HepG2 (cell line): ENCODE results near the gene ARSH. TPM values are rescaled to one million over a fixed set of nuclear protein-coding genes. Genes with fewer than 3 reads are reported as not detected.
"Not testable (repeated sequence)": the region's sequence is repeated elsewhere in the genome, so short reads cannot be mapped to it uniquely, and the experiment has no call there.

Source experiments
- ATAC-seq: fragments of 200-7000 bp; cut with Tn5 transposase; 3 replicates; pipeline ENCODE4 v1.9.1; 2020; ENCODE audit warnings: mild to moderate bottlenecking, moderate library complexity
- BruUV-seq: library from RNA; stranded (reverse); fragments of 400-500 nt; replicated peaks from 2 replicates; lab custom pipeline; 2021; lab: Mats Ljungman, UMichigan
- CTCF ChIA-PET: fragments of 300-600 bp; formaldehyde crosslinking; extraction: SDS; loops from one replicate; lab custom pipeline; 2021; ENCODE audit warnings: low total read pairs, inconsistent platforms, low intra/inter-chr PET ratio; lab: Yijun Ruan, JAX
- POLR2A ChIA-PET: fragments of 350-600 bp; sonication (Branson Sonifier 250); formaldehyde crosslinking; loops from one replicate; lab custom pipeline; 2020; ENCODE audit warnings: antibody characterized with exemption, inconsistent platforms; lab: Yijun Ruan, JAX
- DNase-seq: peaks from one replicate; pipeline ENCODE4 v3.0.0-alpha.2; 2015; ENCODE audit warnings: low spot score
- FAIRE-seq: peaks from 3 replicates; lab custom pipeline; 2011; peaks lifted over from hg19 to GRCh38; lab: Jason Lieb, UNC
- H2AFZ ChIP-seq: one replicate; pipeline ENCODE4 v1.6.1; 2011; ENCODE audit warnings: low read length, inconsistent platforms
- H3K27ac ChIP-seq: fragments of 300-600 bp; 3 replicates; pipeline ENCODE4 v1.8.0; 2011; ENCODE audit warnings: mixed run types, mild to moderate bottlenecking, mixed read lengths, low read length, inconsistent platforms; ENCODE audit not compliant: insufficient read depth; ENCODE audit errors: extremely low read length
- H3K27me3 ChIP-seq, 2 experiments: fragments of 200-600 bp in 1 of 2; 2 replicates in 1 of 2; 3 replicates in 1 of 2; pipeline versions ENCODE4 v1.6.0 to v1.8.0; 2011; ENCODE audit warnings: low read length in 2 of 2, mild to moderate bottlenecking in 2 of 2, moderate library complexity in 2 of 2, inconsistent platforms in 1 of 2; ENCODE audit not compliant: insufficient read depth in 2 of 2, control insufficient read depth in 1 of 2
- H3K36me3 ChIP-seq, 2 experiments: fragments of 200-600 bp in 1 of 2; replicated peaks in 1 of 2; 2 replicates in 1 of 2; 3 replicates in 1 of 2; pipeline versions ENCODE4 v1.5.1 to v1.8.0; 2011; ENCODE audit warnings: low read length in 2 of 2, inconsistent platforms in 1 of 2; ENCODE audit not compliant: insufficient read depth in 2 of 2, control insufficient read depth in 1 of 2
- H3K4me1 ChIP-seq: 2 replicates; pipeline ENCODE4 v1.5.1; 2012; ENCODE audit warnings: low read length, inconsistent platforms; ENCODE audit not compliant: insufficient read depth
- H3K4me2 ChIP-seq: 2 replicates; pipeline ENCODE4 v1.6.0; 2011; ENCODE audit warnings: low read depth, low read length, inconsistent platforms
- H3K4me3 ChIP-seq, 3 experiments: fragments of 200-600 bp in 1 of 3; sonication (generic), shearing (Covaris generic) in 1 of 3; replicated peaks in 1 of 3; 2 replicates each; pipeline ENCODE4 v1.5.1; 2011 to 2016; ENCODE audit warnings: low read length in 3 of 3, inconsistent platforms in 2 of 3, low read depth in 2 of 3, mild to moderate bottlenecking in 2 of 3, control low read depth in 1 of 3, mixed read lengths in 1 of 3; ENCODE audit not compliant: insufficient read depth in 1 of 3
- H3K79me2 ChIP-seq: one replicate; pipeline ENCODE4 v1.6.1; 2011; ENCODE audit warnings: low read length, inconsistent platforms; ENCODE audit not compliant: insufficient read depth
- H3K9ac ChIP-seq: 2 replicates; pipeline ENCODE4 v1.6.0; 2011; ENCODE audit warnings: mild to moderate bottlenecking, low read depth, low read length, inconsistent platforms; ENCODE audit not compliant: insufficient read depth
- H3K9me3 ChIP-seq: 2 replicates; pipeline ENCODE4 v1.5.1; 2012; ENCODE audit warnings: mild to moderate bottlenecking, low read length
- H4K20me1 ChIP-seq: 2 replicates; pipeline ENCODE4 v1.6.0; 2011; ENCODE audit warnings: inconsistent platforms, mild to moderate bottlenecking, low read length, moderate library complexity; ENCODE audit not compliant: insufficient read depth
- BCLAF1 ChIP-seq: fragments of 450-650 bp; IDR thresholded peaks from 2 replicates; pipeline ENCODE4 v1.6.1; 2017; ENCODE audit warnings: mild to moderate bottlenecking
- BRCA1 ChIP-seq: sonication (generic); formaldehyde crosslinking; IDR thresholded peaks from 2 replicates; pipeline ENCODE4 v1.4.0; 2020; ENCODE audit warnings: missing genetic modification reagents
- EZH2 ChIP-seq: conservative IDR thresholded peaks from 2 replicates; pipeline ENCODE4 v1.6.1; 2012; ENCODE audit warnings: mild to moderate bottlenecking, low read depth, low read length, moderate library complexity
- HOXA7 ChIP-seq: sonication (generic); formaldehyde crosslinking; IDR thresholded peaks from 2 replicates; pipeline ENCODE4 v1.8.1; 2022; ENCODE audit warnings: mild to moderate bottlenecking, missing genetic modification reagents, moderate library complexity
- POLR2AphosphoS5 ChIP-seq: IDR thresholded peaks from 2 replicates; pipeline ENCODE4 v1.6.1; 2012; ENCODE audit warnings: low read depth, low read length
- PREB ChIP-seq: sonication (generic); formaldehyde crosslinking; IDR thresholded peaks from 2 replicates; pipeline ENCODE4 v1.4.0; 2020; ENCODE audit warnings: missing genetic modification reagents
- SMARCE1 ChIP-seq: fragments of 450-650 bp; IDR thresholded peaks from 2 replicates; pipeline ENCODE4 v1.6.1; 2017; ENCODE audit warnings: borderline replicate concordance
- ZNF180 ChIP-seq: sonication (generic); formaldehyde crosslinking; IDR thresholded peaks from 2 replicates; pipeline ENCODE4 v1.4.0; 2020; ENCODE audit warnings: low read depth, missing genetic modification reagents, borderline replicate concordance
- ZNF33B ChIP-seq: sonication (generic); formaldehyde crosslinking; IDR thresholded peaks from 2 replicates; pipeline ENCODE4 v1.5.1; 2020; ENCODE audit warnings: mild to moderate bottlenecking, missing genetic modification reagents
- ZNF577 ChIP-seq: sonication (generic); formaldehyde crosslinking; IDR thresholded peaks from 2 replicates; pipeline ENCODE4 v1.4.0; 2020; ENCODE audit warnings: mild to moderate bottlenecking, low read depth, missing genetic modification reagents, borderline replicate concordance
- ZSCAN31 ChIP-seq: sonication (generic); formaldehyde crosslinking; IDR thresholded peaks from 2 replicates; pipeline ENCODE4 v1.5.0; 2020; ENCODE audit warnings: low read depth, mild to moderate bottlenecking, missing genetic modification reagents
- WGBS: methylation state at CpG from one replicate; pipeline ENCODE4 v1.1.6; 2017; ENCODE audit warnings: low lambda C conversion rate; 5-methylcytosine and 5-hydroxymethylcytosine counted together
- in situ Hi-C: cut with HindIII; loops from 2 replicates; pipeline ENCODE4 v1.10.0; 2017; ENCODE audit warnings: low pct_unique_long_range_greater_than_20kb; ENCODE audit not compliant: extremely low pct_ligation_motif_present
- intact Hi-C: fragments of 100-400 bp; cut with micrococcal nuclease; formaldehyde crosslinking; loops from one replicate; pipeline ENCODE4 v1.10.0; 2022; ENCODE audit not compliant: unreplicated experiment
- polyA plus RNA-seq, 8 experiments: library from polyadenylated mRNA; depleted of rRNA in 3 of 8; stranded (reverse) in 7 of 8; unstranded in 1 of 8; fragments of >200 nt; fragmentation: Illumina TruSeq in 4 of 8; extraction: Trizol in 4 of 8; gene quantifications; 2 replicates each; pipeline versions ENCODE4 v1.2.1 to v1.2.3, GENCODE V29; 2011 to 2016; ENCODE audit warnings: low read depth in 4 of 8, missing spikeins in 1 of 8, mixed read lengths in 1 of 8; ENCODE audit not compliant: insufficient read depth in 1 of 8
- total RNA-seq, 5 experiments: library from RNA; depleted of rRNA; stranded (reverse); fragments of >200 nt; fragmentation: Illumina TruSeq; extraction: Trizol; gene quantifications; 2 replicates each; pipeline ENCODE4 v1.2.3, GENCODE V29; 2016; ENCODE audit warnings: low read depth in 1 of 5

ARSH gene
- total and polyA plus RNA-seq, 2 of the 13 experiments (the other 11 are each of a cell fraction or from before 2014, with no cell fraction given): not detected

DNA sequence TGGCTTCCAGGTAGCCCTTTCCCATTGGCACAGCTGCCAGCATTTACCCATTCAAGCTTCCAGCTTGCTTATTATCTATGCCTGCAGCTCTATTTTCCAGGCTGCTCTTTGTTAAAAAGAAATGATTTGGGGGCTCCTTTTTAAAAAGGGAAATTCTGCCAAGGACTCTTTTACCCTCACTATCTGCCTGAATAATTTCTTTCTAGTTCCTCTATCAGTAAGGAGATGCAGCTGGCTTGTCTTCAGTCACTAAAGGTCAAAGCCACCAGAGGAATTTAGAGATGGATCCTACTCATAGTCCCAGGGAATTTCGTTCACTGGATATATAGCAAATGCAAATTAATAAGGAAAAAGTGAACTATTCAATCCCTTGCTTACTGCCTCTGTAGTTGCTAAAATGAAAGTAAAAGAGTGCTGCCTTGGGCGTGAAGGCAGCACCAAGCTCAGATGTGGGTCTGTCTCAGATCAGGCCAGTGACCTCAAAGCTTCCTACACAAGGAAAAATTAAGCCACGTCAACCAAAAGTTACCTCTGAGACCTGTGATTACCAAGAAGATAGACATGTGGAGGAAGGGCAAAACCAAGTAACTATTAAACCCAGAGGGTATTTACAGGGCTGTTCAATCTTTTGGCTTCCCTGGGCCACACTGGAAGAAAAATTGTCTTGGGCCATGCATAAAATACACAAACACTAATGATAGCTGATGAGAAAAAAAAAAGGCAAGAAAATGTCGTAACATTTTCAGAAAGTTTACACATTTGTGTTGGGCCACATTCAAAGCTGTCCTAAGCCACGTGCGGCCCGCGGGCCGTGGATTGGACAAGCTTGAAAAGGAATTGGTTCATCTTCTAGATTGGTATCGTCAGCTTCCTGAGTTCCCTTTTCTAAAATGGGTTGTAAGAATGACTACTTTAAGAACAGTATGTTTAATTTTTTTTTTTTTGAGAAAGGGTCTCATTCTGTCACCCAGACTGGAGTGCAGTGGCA lies 40.2 kb downstream of the ARSH start:
- no peak for TF ChIP-seq EZH2
- TF ChIP-seq BRCA1 (CRISPR knock-in tag): no peak
- no peak for TF ChIP-seq ZNF180 (CRISPR knock-in tag)
- no peak for TF ChIP-seq POLR2AphosphoS5
- no peak for TF ChIP-seq BCLAF1
- no peak for TF ChIP-seq PREB (CRISPR knock-in tag)
- no peak for TF ChIP-seq SMARCE1
- no peak for TF ChIP-seq ZSCAN31 (CRISPR knock-in tag)
- TF ChIP-seq ZNF33B (CRISPR knock-in tag): no peak
- TF ChIP-seq ZNF577 (CRISPR knock-in tag): no peak
- TF ChIP-seq HOXA7 (CRISPR knock-in tag): no peak
- Histone ChIP-seq H3K27me3 (no peaks in the 10 kb centered on the region), H3K9ac (no peak overlapping the region), H2AFZ (no peak overlapping the region), H4K20me1 (no peaks in the 10 kb centered on the region), H3K9me3 (no peaks in the 10 kb centered on the region), H3K4me1 (peaks cover 19% of the 10 kb centered on the region), H3K27ac (no peak overlapping the region), H3K36me3 (no peaks in the 10 kb centered on the region), H3K4me3 (no peak overlapping the region), H3K79me2 (no peaks in the 10 kb centered on the region), H3K4me2 (peak overlapping the region; percentile 27; the same call in 1 of the 2 replicates)
- POLR2A ChIA-PET: no interaction called here
- CTCF ChIA-PET: no interaction called here
- 60% methylated on average over 10 of the region's 10 CpGs for WGBS
- in situ Hi-C loops (no loop called here), intact Hi-C loops (no loop called here)
- FAIRE-seq (no peak), DNase-seq (no peak), ATAC-seq (no peak)
- BruUV-seq: no TSS peak

DNA sequence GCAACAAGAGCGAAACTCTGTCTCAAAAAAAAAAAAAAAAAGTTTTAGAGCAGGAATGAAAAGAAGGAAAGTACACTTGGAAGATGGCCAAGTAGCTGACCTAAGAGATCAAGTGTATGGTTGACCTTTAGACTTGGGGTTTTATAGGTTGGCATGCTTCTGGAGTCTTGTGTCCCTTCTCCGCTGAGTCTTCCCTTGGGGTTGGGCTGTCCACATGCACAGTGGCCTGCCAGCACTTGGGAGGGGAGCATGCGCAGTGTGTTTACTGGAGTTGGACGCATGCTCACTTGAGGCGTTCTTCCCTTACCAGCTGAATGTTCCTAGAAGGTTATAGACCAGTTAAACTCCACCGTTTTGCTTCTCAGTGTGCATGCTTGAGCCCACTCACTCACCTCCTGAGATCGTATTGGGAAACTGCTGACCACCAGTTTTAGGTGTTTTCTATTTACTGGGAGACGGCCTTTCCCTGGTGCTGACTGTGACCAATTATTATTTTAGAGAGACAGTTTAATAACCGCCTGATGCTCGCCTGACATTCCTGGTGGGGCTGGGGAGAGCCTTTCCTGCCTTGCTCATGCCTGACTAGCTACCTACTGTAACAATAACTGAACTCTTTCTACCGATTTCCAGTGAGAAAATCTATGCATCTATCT lies 44.3 kb downstream of the ARSH start:
- not testable (repeated sequence) for H3K27me3 ChIP-seq

More for the DNA sequence above, 44.3 kb downstream of the ARSH start:
- POLR2A ChIA-PET, H3K79me2 ChIP-seq, ATAC-seq, H2AFZ ChIP-seq, H3K36me3 ChIP-seq, H3K9me3 ChIP-seq, H3K4me1 ChIP-seq, H4K20me1 ChIP-seq, H3K4me2 ChIP-seq, BruUV-seq, DNase-seq, H3K9ac ChIP-seq, in situ Hi-C loops, intact Hi-C loops, H3K27ac ChIP-seq, CTCF ChIA-PET, H3K4me3 ChIP-seq: not testable (repeated sequence)
- peak; percentile 15 for FAIRE-seq
- 30% methylated on average over 6 of the region's 11 CpGs for WGBS
